CD4-positive, CD25-positive, alpha-beta regulatory T cell (primary cell): ENCODE data around the gene OAF. TPM values are rescaled to one million over a fixed set of nuclear protein-coding genes. Genes with fewer than 3 reads are reported as not detected.

Experiments used
- ATAC-seq, 2 donors: fragments of 150-1000 bp; cut with Tn5 transposase; one replicate each; pipeline ENCODE4 v1.10.0; 2021; ENCODE audit warnings: low read depth in 2 of 2, moderate number of reproducible peaks in 2 of 2, moderate library complexity in 1 of 2
- DNase-seq, 3 donors: peaks; one replicate each; pipeline versions ENCODE4 v3.0.0 to v3.0.0-alpha.2; 2012 to 2022; ENCODE audit warnings: mixed read lengths in 1 of 3
- H3K27ac ChIP-seq: one replicate; pipeline ENCODE4 v1.7.0; 2013; ENCODE audit warnings: mild to moderate bottlenecking, low read length; ENCODE audit not compliant: insufficient read depth, poor library complexity, severe bottlenecking
- H3K27me3 ChIP-seq: one replicate; pipeline ENCODE4 v1.7.0; 2013; ENCODE audit warnings: low read length; ENCODE audit not compliant: control insufficient read depth, insufficient read depth
- H3K36me3 ChIP-seq: one replicate; pipeline ENCODE4 v1.7.0; 2013; ENCODE audit warnings: mild to moderate bottlenecking, low read length, moderate library complexity; ENCODE audit not compliant: control insufficient read depth, insufficient read depth
- H3K4me1 ChIP-seq: 2 replicates; pipeline ENCODE4 v1.7.0; 2013; ENCODE audit warnings: mild to moderate bottlenecking, low read length; ENCODE audit not compliant: insufficient read depth, control insufficient read depth, poor library complexity, severe bottlenecking
- H3K4me3 ChIP-seq: one replicate; pipeline ENCODE4 v1.7.0; 2013; ENCODE audit warnings: low read depth, mild to moderate bottlenecking, low read length, moderate library complexity
- H3K9me3 ChIP-seq, 2 experiments: 1 replicate in 1 of 2; 2 replicates in 1 of 2; pipeline ENCODE4 v1.7.0; 2013; ENCODE audit warnings: low read length in 2 of 2, mild to moderate bottlenecking in 1 of 2, moderate library complexity in 1 of 2; ENCODE audit not compliant: control insufficient read depth in 2 of 2
- H3K27ac Mint-ChIP-seq, 3 donors: one replicate each; pipeline ENCODE4 v1.8.0; 2020 to 2022; ENCODE audit warnings: mild to moderate bottlenecking in 3 of 3, mixed read lengths in 3 of 3, moderate library complexity in 2 of 3
- H3K27me3 Mint-ChIP-seq: one replicate; pipeline ENCODE4 v1.8.0; 2022; ENCODE audit warnings: mild to moderate bottlenecking, mixed read lengths
- H3K36me3 Mint-ChIP-seq: one replicate; pipeline ENCODE4 v1.8.0; 2020; ENCODE audit warnings: mixed read lengths
- H3K4me1 Mint-ChIP-seq, 4 donors: one replicate each; pipeline ENCODE4 v1.8.0; 2020 to 2022; ENCODE audit warnings: mixed read lengths in 4 of 4, mild to moderate bottlenecking in 1 of 4
- H3K4me3 Mint-ChIP-seq, 4 donors: one replicate each; pipeline ENCODE4 v1.8.0; 2020 to 2022; ENCODE audit warnings: mild to moderate bottlenecking in 4 of 4, mixed read lengths in 4 of 4, moderate library complexity in 3 of 4
- H3K9me3 Mint-ChIP-seq, 7 donors: one replicate each; pipeline ENCODE4 v1.8.0; 2020 to 2022; ENCODE audit warnings: mixed read lengths in 7 of 7, mild to moderate bottlenecking in 3 of 7, moderate library complexity in 2 of 7
- polyA plus RNA-seq, 4 donors: library from polyadenylated mRNA; unstranded; fragments of 300-500 nt; fragmentation: Illumina TruSeq; gene quantifications; one replicate each; pipeline ENCODE4 v1.2.3, GENCODE V29; 2021
- total RNA-seq: library from RNA; stranded (reverse); gene quantifications from one replicate; pipeline ENCODE4 v1.2.3, GENCODE V29; 2022

OAF gene
- total and polyA plus RNA-seq, 5 donors from 2014 or later = 0.38 to 1.2 (median 0.54) TPM

GRCh38 chr11:120222916-120223315 lies 12.1 kb downstream of the OAF start:
- Mint-ChIP-seq H3K9me3 (no peaks in the 10 kb centered on the region), H3K4me3 (no peak overlapping the region), H3K27me3 (peaks cover 15% of the 10 kb centered on the region), H3K36me3 (no peaks in the 10 kb centered on the region), H3K4me1 (no peaks in the 10 kb centered on the region), H3K27ac (no peak overlapping the region)
- Histone ChIP-seq H3K4me3 (no peak overlapping the region), H3K27ac (no peak overlapping the region), H3K36me3 (no peaks in the 10 kb centered on the region), H3K9me3 (no peaks in the 10 kb centered on the region), H3K4me1 (no peaks in the 10 kb centered on the region), H3K27me3 (no peaks in the 10 kb centered on the region)
- no peak for ATAC-seq
- DNase-seq = no peak

- H3K36me3 ChIP-seq = no peaks in the 10 kb centered on the region
- no peaks in the 10 kb centered on the region for H3K27me3 ChIP-seq
- no peaks in the 10 kb centered on the region for H3K4me1 Mint-ChIP-seq
- no peak overlapping the region for H3K4me3 ChIP-seq
- no peaks in the 10 kb centered on the region for H3K9me3 ChIP-seq
- ATAC-seq (no peak), DNase-seq (no peak)
- H3K27ac Mint-ChIP-seq = no peak overlapping the region
- H3K27ac ChIP-seq = no peak overlapping the region
- H3K4me3 Mint-ChIP-seq = no peak overlapping the region
- H3K27me3 Mint-ChIP-seq = peaks cover 15% of the 10 kb centered on the region
- H3K36me3 Mint-ChIP-seq = no peaks in the 10 kb centered on the region
- no peaks in the 10 kb centered on the region for H3K9me3 Mint-ChIP-seq
- H3K4me1 ChIP-seq = no peaks in the 10 kb centered on the region
Measured at GRCh38 chr11:120223793-120224192, 13.0 kb downstream of the OAF start.

GRCh38 chr11:120224361-120224760 lies 13.5 kb downstream of the OAF start:
- H3K27ac ChIP-seq = no peak overlapping the region
- peaks cover 15% of the 10 kb centered on the region for H3K27me3 Mint-ChIP-seq
- no peak overlapping the region for H3K4me3 Mint-ChIP-seq

GRCh38 chr11:120224972-120225909 lies 14.4 kb downstream of the OAF start:
- Histone ChIP-seq H3K9me3 (no peaks in the 10 kb centered on the region), H3K4me3 (no peak overlapping the region), H3K4me1 (no peaks in the 10 kb centered on the region), H3K36me3 (no peaks in the 10 kb centered on the region), H3K27me3 (no peaks in the 10 kb centered on the region), H3K27ac (no peak overlapping the region)
- DNase-seq (no peak), ATAC-seq (no peak)
- H3K4me3 Mint-ChIP-seq = no peak overlapping the region
- no peak overlapping the region for H3K27ac Mint-ChIP-seq
- H3K36me3 Mint-ChIP-seq = no peaks in the 10 kb centered on the region
- no peaks in the 10 kb centered on the region for H3K9me3 Mint-ChIP-seq
- H3K27me3 Mint-ChIP-seq = peaks cover 13% of the 10 kb centered on the region
- no peaks in the 10 kb centered on the region for H3K4me1 Mint-ChIP-seq

More at GRCh38 chr11:120224361-120224760, 13.5 kb downstream of the OAF start:
- ATAC-seq (no peak), DNase-seq (no peak)
- Mint-ChIP-seq H3K9me3 (no peaks in the 10 kb centered on the region), H3K27ac (no peak overlapping the region), H3K36me3 (no peaks in the 10 kb centered on the region), H3K4me1 (no peaks in the 10 kb centered on the region)
- Histone ChIP-seq H3K4me1 (no peaks in the 10 kb centered on the region), H3K27me3 (no peaks in the 10 kb centered on the region), H3K36me3 (no peaks in the 10 kb centered on the region), H3K4me3 (no peak overlapping the region), H3K9me3 (no peaks in the 10 kb centered on the region)

DNA sequence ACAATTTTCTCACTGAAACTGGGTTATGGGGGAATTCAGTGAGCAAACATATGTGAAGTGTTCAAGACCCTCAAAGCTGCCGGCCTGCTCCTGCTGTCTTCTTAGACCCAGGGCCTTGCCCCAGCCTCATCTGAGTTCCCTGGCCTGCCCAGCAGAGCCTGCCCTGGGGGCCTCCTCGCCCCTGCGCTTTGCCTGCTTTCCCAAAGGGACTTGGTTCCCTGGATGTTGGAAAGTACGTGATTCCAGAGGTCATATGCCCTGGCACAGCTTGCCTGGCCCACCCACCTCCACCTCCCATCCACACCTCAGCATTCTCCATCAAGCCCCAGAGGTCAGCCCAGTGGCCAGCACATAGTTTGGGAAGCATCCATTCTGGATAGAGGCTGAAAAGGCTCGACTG lies 15.4 kb downstream of the OAF start:
- H3K9me3 ChIP-seq = no peaks in the 10 kb centered on the region
- no peaks in the 10 kb centered on the region for H3K27me3 ChIP-seq
- H3K27ac Mint-ChIP-seq = no peak overlapping the region
- no peaks in the 10 kb centered on the region for H3K4me1 Mint-ChIP-seq
- no peaks in the 10 kb centered on the region for H3K36me3 ChIP-seq
- H3K27ac ChIP-seq = no peak overlapping the region
- H3K4me1 ChIP-seq = no peaks in the 10 kb centered on the region
- H3K27me3 Mint-ChIP-seq = peaks cover 10% of the 10 kb centered on the region
- H3K4me3 Mint-ChIP-seq = no peak overlapping the region
- ATAC-seq = no peak
- no peak overlapping the region for H3K4me3 ChIP-seq
- no peak for DNase-seq
- no peaks in the 10 kb centered on the region for H3K36me3 Mint-ChIP-seq
- no peaks in the 10 kb centered on the region for H3K9me3 Mint-ChIP-seq

DNA sequence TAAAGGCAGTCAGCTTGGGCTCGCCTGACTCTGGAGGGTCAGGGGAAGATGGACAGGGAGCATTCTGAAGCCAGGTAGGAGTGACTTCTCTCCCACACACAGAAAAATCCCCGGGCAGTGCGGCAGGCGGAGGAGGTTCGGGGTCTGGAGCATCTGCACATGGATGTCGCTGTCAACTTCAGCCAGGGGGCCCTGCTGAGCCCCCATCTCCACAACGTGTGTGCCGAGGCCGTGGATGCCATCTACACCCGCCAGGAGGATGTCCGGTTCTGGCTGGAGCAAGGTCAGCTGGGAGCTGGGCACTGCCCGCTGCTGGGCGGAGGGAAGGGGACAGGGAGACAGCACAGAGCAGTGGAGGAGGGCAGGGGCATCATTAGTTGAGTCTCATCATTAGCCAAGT lies 15.9 kb downstream of the OAF start:
- no peaks in the 10 kb centered on the region for H3K4me1 ChIP-seq
- H3K27ac Mint-ChIP-seq = no peak overlapping the region
- DNase-seq (no peak), ATAC-seq (no peak)
- no peaks in the 10 kb centered on the region for H3K4me1 Mint-ChIP-seq
- no peaks in the 10 kb centered on the region for H3K36me3 Mint-ChIP-seq
- H3K4me3 Mint-ChIP-seq = no peak overlapping the region
- no peaks in the 10 kb centered on the region for H3K9me3 ChIP-seq
- no peaks in the 10 kb centered on the region for H3K27me3 ChIP-seq
- no peak overlapping the region for H3K27ac ChIP-seq
- H3K27me3 Mint-ChIP-seq = peaks cover 10% of the 10 kb centered on the region
- no peaks in the 10 kb centered on the region for H3K9me3 Mint-ChIP-seq
- H3K4me3 ChIP-seq = no peak overlapping the region
- H3K36me3 ChIP-seq = no peaks in the 10 kb centered on the region

- Mint-ChIP-seq H3K27ac (no peak overlapping the region), H3K9me3 (no peaks in the 10 kb centered on the region), H3K36me3 (no peaks in the 10 kb centered on the region), H3K4me1 (no peaks in the 10 kb centered on the region), H3K4me3 (no peak overlapping the region), H3K27me3 (peaks cover 10% of the 10 kb centered on the region)
- Histone ChIP-seq H3K4me1 (no peaks in the 10 kb centered on the region), H3K4me3 (no peak overlapping the region), H3K36me3 (no peaks in the 10 kb centered on the region), H3K9me3 (no peaks in the 10 kb centered on the region), H3K27ac (no peak overlapping the region), H3K27me3 (no peaks in the 10 kb centered on the region)
- no peak for ATAC-seq
- DNase-seq = no peak
Measured at GRCh38 chr11:120227228-120227852, 16.5 kb downstream of the OAF start.
